Dedifferentiated amniotic fluid mesenchymal stem cell (primary cell): ENCODE measurements around the gene OTUD1.

Experiments used
- DNase-seq: peaks from one replicate; pipeline ENCODE4 v3.0.0-alpha.2; 2016; ENCODE audit errors: extremely low spot score

Gene OTUD1

DNA sequence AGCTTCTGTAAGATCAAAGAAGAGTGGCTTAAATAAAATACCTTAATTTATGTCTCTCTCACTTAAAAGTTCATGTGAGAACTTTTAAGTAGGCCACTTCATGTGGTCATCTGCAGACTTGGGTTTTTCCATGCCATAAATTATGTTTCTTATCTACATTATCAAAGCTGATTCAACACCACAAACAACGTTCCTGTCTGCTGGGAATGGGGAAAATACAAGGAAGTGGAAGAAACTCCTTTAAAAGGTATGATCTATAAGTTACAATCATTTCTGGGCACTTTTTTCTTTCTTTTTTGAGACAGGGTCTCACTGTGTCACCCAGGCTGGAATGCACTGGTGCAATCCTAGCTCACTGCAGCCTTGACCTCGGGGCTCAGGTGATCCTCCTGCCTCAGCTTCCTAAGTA, 16.9 kb upstream of the OTUD1 start:
- DNase-seq = no peak

DNA sequence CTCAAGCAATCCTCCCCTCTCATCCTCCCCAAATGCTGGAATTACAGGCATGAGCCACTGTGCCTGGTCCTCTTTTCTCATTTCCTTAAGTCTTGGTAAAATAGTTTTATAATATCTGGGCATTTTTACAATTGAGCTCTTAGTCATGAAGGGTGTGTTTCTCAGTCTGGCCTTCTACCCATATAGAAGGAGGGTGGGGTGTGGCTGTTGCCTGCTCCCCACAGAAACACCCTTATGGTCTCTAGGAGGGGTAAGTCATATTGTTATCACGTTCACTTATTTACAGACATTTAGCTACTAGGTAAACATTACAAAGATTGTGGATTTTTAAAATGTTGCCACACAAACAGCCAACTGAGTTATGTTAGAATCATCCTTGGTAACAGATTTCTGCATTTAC, 6.7 kb upstream of the OTUD1 start:
- DNase-seq = no peak

DNA sequence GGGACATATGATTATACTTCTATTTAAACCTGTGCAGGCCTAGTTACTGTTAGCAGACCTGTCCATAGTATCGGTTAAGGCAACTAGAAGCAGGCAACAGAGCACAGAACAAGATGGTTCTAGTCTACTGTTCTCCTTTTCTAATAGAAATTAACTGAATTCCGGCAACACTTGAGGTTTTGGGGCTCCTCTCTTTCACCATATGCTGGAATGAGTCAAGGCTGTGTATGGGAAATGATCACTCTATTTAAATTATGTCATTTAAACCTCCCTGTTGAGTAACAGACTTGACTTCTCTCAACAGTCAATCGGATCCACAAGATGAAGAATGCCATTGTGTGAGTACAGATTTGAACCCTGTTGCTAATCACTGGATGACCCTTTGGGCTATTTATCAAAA, 6.2 kb upstream of the OTUD1 start:
- no peak for DNase-seq

GRCh38 chr10:23433701-23434100, 5.2 kb upstream of the OTUD1 start:
- no peak for DNase-seq

- DNase-seq = no peak
Observed at GRCh38 chr10:23435378-23435777, 3.5 kb upstream of the OTUD1 start.

GRCh38 chr10:23436983-23437382, 1.9 kb upstream of the OTUD1 start:
- DNase-seq = no peak

DNA sequence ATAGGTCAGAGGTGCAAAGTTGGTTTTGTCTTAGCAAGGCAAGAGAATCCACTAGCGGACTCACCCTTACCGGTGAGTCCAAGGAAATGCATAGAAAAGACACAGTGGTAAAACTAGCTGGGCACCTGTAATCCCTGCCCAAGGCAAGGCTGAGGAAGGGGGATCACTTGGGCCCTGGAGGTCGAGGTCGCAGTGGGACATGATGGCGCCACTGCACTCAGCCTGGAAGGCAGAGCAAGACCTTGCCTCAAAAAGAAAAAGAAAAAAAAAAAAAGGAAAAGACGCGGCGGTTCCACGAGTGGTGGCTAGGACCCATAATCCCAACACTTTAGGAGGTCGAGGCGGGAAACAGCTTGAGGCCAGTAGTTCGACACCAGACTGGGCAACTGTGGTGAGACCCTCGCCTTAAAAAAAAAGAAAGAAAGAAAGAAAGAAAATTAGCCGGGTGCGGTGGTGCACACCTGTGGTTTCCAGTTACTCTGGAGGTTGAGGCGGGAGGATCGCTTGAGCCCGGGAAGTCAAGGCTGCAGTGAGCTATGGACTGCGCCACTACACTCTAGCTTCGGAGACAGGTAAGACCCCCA, 820 bp upstream of the OTUD1 start:
- DNase-seq = no peak

- no peak for DNase-seq
Observed at GRCh38 chr10:23439452-23439960, 631 bp downstream of the OTUD1 start.

DNA sequence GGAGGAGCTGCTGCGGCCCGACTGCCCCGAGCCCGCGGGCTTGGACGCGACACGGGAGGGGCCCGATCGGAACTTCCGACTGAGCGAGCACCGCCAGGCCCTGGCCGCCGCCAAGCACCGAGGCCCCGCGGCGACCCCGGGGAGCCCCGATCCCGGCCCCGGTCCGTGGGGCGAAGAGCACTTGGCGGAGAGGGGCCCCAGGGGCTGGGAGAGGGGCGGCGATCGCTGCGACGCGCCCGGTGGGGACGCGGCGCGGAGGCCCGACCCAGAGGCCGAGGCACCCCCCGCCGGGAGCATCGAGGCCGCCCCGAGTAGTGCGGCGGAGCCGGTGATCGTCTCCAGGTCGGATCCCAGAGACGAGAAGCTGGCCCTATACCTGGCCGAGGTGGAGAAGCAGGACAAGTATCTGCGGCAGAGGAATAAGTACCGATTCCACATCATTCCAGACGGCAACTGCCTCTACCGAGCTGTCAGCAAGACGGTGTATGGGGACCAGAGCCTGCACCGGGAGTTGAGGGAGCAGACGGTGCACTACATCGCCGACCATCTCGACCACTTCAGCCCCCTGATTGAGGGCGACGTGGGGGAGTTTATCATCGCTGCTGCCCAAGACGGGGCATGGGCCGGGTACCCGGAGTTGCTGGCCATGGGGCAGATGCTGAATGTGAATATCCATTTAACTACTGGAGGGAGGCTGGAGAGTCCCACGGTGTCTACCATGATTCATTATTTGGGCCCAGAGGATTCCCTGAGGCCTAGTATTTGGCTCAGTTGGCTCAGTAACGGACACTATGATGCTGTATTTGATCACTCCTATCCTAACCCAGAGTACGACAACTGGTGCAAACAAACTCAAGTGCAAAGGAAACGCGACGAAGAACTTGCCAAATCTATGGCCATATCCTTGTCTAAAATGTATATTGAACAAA, 1.4 kb downstream of the OTUD1 start:
- no peak for DNase-seq

- no peak for DNase-seq
Observed at GRCh38 chr10:23441251-23441650, 2.4 kb downstream of the OTUD1 start.

GRCh38 chr10:23442936-23443335, 4.1 kb downstream of the OTUD1 start:
- DNase-seq = no peak

DNA sequence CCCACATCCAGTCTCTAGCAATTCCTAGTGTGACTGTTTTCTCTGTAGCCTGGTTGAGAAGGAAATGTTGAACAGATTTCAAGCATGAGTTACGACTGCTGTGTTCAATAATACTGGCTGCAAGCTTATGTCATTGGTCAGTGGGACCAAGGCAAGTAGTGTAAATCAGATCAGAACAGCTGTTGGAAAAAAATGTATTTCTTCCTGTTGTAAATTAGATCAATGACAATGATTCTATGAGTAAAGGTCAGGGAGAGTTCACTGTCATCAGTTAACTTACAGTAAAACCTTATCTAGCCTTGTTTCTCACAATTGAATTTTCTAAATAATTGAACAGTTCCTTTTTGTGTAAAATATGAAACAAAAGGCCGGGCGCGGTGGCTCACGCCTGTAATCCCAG, 6.7 kb downstream of the OTUD1 start:
- no peak for DNase-seq

- DNase-seq = no peak
Observed at GRCh38 chr10:23448323-23448722, 9.4 kb downstream of the OTUD1 start.

DNA sequence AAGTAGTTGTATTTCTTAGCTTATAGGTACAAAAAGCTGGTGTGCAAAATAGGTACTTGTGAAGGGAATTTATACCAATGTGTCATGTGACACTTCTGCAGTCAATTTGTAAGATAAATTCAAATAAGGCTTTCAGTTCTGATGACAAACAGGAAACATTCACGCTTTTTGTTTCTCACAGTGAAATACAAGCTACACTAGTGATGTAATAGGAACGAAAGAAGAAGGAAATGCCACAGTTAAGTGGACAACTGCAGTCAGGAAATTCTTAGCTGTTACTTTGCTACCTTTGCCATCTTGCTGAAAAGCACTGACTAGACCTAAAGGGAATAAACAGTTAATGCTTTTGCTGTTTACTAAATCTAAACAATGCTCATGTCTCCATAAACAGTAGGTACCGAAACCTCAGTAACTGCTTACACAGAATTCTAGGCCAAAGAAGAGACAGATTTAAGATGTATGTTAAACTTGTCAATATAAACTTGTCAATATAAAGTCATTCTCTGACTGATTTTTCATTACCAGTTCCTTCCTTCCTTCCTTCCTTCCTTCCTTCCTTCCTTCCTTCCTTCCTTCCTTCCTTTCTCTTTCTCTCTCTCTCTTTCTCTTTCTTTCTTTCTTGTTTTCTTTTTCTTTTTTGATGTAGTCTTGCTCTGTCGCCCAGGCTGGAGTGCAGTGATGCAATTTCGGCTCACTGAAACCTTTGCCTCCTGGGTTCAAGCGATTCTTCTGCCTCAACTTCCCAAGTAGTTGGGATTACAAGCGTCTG, 10.1 kb downstream of the OTUD1 start:
- DNase-seq = no peak

- no peak for DNase-seq
Observed at GRCh38 chr10:23452033-23452655, 13.3 kb downstream of the OTUD1 start.

- DNase-seq = no peak
Observed at GRCh38 chr10:23453465-23453864, 14.6 kb downstream of the OTUD1 start.

DNA sequence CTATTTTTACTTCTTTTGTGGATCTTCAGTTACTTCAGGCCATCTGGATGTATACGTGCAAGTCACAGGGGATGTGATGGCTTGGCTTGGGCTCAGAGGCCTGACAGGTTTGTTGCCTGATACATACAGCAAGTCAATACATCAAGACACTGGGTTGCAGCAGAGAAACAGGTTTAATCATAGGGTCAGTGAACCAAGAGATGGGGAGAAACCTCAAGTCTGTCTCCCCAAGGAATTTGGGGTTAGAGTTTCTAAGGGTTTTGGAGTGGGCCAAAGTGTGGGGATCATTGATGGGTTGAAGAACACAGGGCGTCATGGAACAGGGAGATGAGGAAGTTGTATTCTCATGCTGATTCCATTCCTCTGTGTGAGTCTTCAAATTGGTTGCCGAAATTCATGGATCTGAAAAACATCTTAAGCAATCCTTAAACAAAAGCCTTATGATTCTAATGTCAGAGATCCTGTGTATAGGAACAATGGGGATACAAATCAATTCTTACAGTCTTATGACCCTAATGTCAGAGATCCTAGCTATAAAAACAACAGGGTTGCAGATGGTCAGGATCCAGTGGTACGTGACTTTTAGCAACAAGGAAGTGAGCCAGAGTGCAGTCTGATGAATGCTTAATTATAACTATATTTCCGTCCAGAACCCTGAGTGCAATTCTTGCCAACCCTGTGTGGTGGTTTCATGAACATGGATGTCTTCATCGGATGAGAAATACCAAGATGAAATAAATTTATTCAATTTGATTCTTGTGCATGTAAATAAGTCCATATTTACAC, 18.9 kb downstream of the OTUD1 start:
- DNase-seq = no peak

DNA sequence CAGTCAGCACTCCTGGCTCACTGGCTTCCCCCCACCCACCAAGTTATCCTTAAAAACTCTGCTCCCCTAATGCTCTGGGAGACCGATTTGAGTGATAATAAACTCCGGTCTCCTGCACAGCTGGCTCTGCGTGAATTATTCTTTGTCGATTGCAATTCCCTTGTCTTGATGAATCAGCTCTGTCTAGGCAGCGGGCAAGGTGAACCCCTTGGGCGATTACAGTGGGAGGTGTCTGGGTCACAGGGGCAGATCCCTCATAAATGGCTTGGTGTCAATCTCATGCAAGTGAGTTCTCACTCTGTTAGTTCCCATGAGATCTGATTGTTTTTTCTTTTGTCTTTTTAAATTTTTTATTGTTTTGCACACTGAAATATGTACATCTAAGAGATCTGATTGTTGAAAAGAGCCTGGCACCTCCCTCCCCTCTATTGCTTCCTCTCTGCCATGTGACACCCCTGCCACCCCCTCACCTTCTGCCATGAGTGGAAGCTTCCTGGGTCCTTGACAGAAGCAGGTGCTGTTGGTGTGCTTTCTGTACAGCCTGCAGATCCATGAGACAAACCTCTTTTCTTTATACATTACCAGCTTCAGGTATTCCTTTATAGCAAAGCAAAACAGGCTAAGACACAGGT, 20.5 kb downstream of the OTUD1 start:
- DNase-seq = no peak

GRCh38 chr10:23461557-23461956, 22.7 kb downstream of the OTUD1 start:
- DNase-seq = no peak

- DNase-seq = no peak
Observed at GRCh38 chr10:23467012-23467411, 28.1 kb downstream of the OTUD1 start.

- DNase-seq = no peak
Observed at GRCh38 chr10:23467548-23467947, 28.7 kb downstream of the OTUD1 start.
